Endothelial cell of umbilical vein (primary cell): ENCODE results near the gene HMCN1.

Experiments used
- CTCF ChIP-seq, 2 donors: IDR thresholded peaks; 1 replicate in 1 of 2; 2 replicates in 1 of 2; pipeline ENCODE4 v1.5.1; 2011; ENCODE audit warnings: low read length in 2 of 2, mild to moderate bottlenecking in 2 of 2, moderate library complexity in 2 of 2, control low read depth in 1 of 2, inconsistent platforms in 1 of 2, low read depth in 1 of 2; ENCODE audit not compliant: insufficient read depth in 1 of 2; ENCODE audit errors: extremely low read depth in 1 of 2
- EZH2 ChIP-seq: IDR thresholded peaks from 2 replicates; pipeline ENCODE4 v1.6.1; 2012; ENCODE audit warnings: borderline replicate concordance, low read depth, mild to moderate bottlenecking, moderate library complexity, low read length, inconsistent platforms; ENCODE audit not compliant: severe bottlenecking
- GATA2 ChIP-seq: IDR thresholded peaks from 2 replicates; pipeline ENCODE4 v1.7.0; 2011; ENCODE audit warnings: low read depth, mild to moderate bottlenecking, moderate library complexity, mixed read lengths, low read length; ENCODE audit not compliant: insufficient read length, insufficient read depth
- POLR2A ChIP-seq: IDR thresholded peaks from 2 replicates; pipeline ENCODE4 v1.6.1; 2012; ENCODE audit warnings: low read depth, mild to moderate bottlenecking, control low read depth, low read length
- TF ChIP-seq, protein P1 (sequence below): IDR thresholded peaks from 2 replicates; pipeline ENCODE4 v1.6.1; 2011; ENCODE audit not compliant: insufficient read depth, insufficient read length

DNA sequence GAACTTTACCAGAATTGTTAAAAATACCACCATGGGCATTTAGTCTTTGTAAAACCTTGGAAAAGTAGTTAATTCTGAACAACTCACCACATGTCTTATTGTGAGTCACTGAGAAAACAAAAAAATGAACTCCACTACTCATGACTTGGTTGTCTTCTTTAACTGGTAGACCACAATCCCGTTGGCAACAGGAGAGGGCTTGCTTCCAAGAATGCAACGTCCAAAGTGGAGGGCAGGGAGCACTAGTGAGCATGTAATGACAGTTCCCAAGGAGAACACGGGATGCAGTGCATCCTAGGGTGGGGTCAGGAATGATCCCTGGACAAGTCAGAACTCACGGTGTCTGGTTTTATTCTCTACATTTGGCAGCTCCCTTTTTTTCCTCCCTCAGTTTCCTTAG lies 15.2 kb upstream of the HMCN1 start:
- TF ChIP-seq, protein P1, sequence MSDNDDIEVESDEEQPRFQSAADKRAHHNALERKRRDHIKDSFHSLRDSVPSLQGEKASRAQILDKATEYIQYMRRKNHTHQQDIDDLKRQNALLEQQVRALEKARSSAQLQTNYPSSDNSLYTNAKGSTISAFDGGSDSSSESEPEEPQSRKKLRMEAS, result no peak
- peak in 1 of 2 donors; percentile 12 for TF ChIP-seq CTCF (IDR thresholded peaks at IDR 0.05; ENCODE audit: extremely low read depth in 1 of 2, insufficient read depth in 1 of 2, low read depth in 1 of 2, low read length in 2 of 2)
- no peak for TF ChIP-seq POLR2A
- no peak for TF ChIP-seq EZH2
- no peak for TF ChIP-seq GATA2
